OCI-LY1 (cell line): ENCODE results near the gene MERTK.

ENCODE experiments used
- H2AFZ ChIP-seq: fragments of 200-600 bp; sonication (generic), shearing (Covaris generic); 2 replicates; pipeline ENCODE4 v1.6.0; 2014; ENCODE audit warnings: antibody characterized with exemption, mild to moderate bottlenecking, low read length
- H3F3A ChIP-seq: fragments of 200-600 bp; sonication (generic), shearing (Covaris generic); 2 replicates; pipeline ENCODE4 v1.6.0; 2014; ENCODE audit warnings: mild to moderate bottlenecking, antibody characterized with exemption, low read length, moderate library complexity; ENCODE audit not compliant: insufficient read depth
- H3K27ac ChIP-seq: fragments of 200-600 bp; sonication (generic); 2 replicates; pipeline ENCODE4 v1.5.1; 2014; ENCODE audit warnings: low read length, mixed run types, mild to moderate bottlenecking, low read depth; ENCODE audit not compliant: poor library complexity, severe bottlenecking
- H3K27me3 ChIP-seq: fragments of 200-600 bp; sonication (generic); 2 replicates; pipeline ENCODE4 v1.6.0; 2014; ENCODE audit warnings: antibody characterized with exemption, mild to moderate bottlenecking, low read length, moderate library complexity; ENCODE audit not compliant: insufficient read depth
- H3K36me3 ChIP-seq: fragments of 200-600 bp; sonication (generic); 2 replicates; pipeline ENCODE4 v1.6.1; 2014; ENCODE audit warnings: mild to moderate bottlenecking, antibody characterized with exemption, low read length, moderate library complexity, mixed read lengths; ENCODE audit not compliant: insufficient read depth
- H3K4me1 ChIP-seq: fragments of 200-600 bp; sonication (generic); 2 replicates; pipeline ENCODE4 v1.5.1; 2014; ENCODE audit warnings: mild to moderate bottlenecking, low read length, moderate library complexity; ENCODE audit not compliant: insufficient read depth, severe bottlenecking
- H3K4me2 ChIP-seq: fragments of 200-600 bp; sonication (generic), shearing (Covaris generic); 2 replicates; pipeline ENCODE4 v1.6.1; 2014; ENCODE audit warnings: low read length
- H3K4me3 ChIP-seq: fragments of 200-600 bp; sonication (generic); 2 replicates; pipeline ENCODE4 v1.5.1; 2014; ENCODE audit warnings: low read length, low read depth, mild to moderate bottlenecking, mixed read lengths; ENCODE audit not compliant: poor library complexity, severe bottlenecking
- H3K79me2 ChIP-seq: fragments of 200-600 bp; shearing (Covaris generic); 2 replicates; pipeline ENCODE4 v1.6.1; 2016; ENCODE audit warnings: mixed run types, low read length, mixed read lengths; ENCODE audit not compliant: insufficient read depth
- H3K9ac ChIP-seq: fragments of 200-600 bp; sonication (generic), shearing (Covaris generic); 2 replicates; pipeline ENCODE4 v1.6.1; 2014; ENCODE audit warnings: mild to moderate bottlenecking, low read length, mixed read lengths
- H3K9me2 ChIP-seq: fragments of 200-600 bp; sonication (generic), shearing (Covaris generic); 2 replicates; pipeline ENCODE4 v1.6.1; 2014; ENCODE audit warnings: low read depth, mild to moderate bottlenecking, low read length, mixed read lengths
- H3K9me3 ChIP-seq: fragments of 200-600 bp; shearing (Covaris generic); 2 replicates; pipeline ENCODE4 v1.6.1; 2014; ENCODE audit warnings: low read length, mixed read lengths
- H4K20me1 ChIP-seq: fragments of 200-600 bp; sonication (generic), shearing (Covaris generic); 2 replicates; pipeline ENCODE4 v1.6.0; 2016; ENCODE audit warnings: mild to moderate bottlenecking, low read length; ENCODE audit not compliant: insufficient read depth
- EZH2 ChIP-seq: fragments of 200-600 bp; sonication (generic), shearing (Covaris generic); IDR thresholded peaks from 2 replicates; pipeline ENCODE4 v1.8.0; 2017; ENCODE audit warnings: borderline replicate concordance, mixed run types, mild to moderate bottlenecking, antibody characterized with exemption, low read length, moderate library complexity, mixed read lengths
- TF ChIP-seq, protein P1 (sequence below): fragments of 200-600 bp; sonication (generic), shearing (Covaris generic); IDR thresholded peaks from 2 replicates; pipeline ENCODE4 v1.5.1; 2017; ENCODE audit warnings: mild to moderate bottlenecking, antibody characterized with exemption, low read length, moderate library complexity, mixed read lengths

MERTK gene

GRCh38 chr2:111975053-111975552 is 76.7 kb downstream of the MERTK start:
- no peaks in the 10 kb centered on the region for H3K4me1 ChIP-seq
- H3K27me3 ChIP-seq: no peaks in the 10 kb centered on the region; the same call in 1 of the 2 replicates
- no peaks in the 10 kb centered on the region for H3K79me2 ChIP-seq
- H3K9me3 ChIP-seq: no peaks in the 10 kb centered on the region
- H3K36me3 ChIP-seq: no peaks in the 10 kb centered on the region
- H4K20me1 ChIP-seq: no peaks in the 10 kb centered on the region
- no peak overlapping the region for H3K9ac ChIP-seq
- no peak overlapping the region for H3K4me3 ChIP-seq
- no peaks in the 10 kb centered on the region for H3K9me2 ChIP-seq
- H3F3A ChIP-seq: no peaks in the 10 kb centered on the region
- TF ChIP-seq EZH2: no peak
- TF ChIP-seq, protein P1, sequence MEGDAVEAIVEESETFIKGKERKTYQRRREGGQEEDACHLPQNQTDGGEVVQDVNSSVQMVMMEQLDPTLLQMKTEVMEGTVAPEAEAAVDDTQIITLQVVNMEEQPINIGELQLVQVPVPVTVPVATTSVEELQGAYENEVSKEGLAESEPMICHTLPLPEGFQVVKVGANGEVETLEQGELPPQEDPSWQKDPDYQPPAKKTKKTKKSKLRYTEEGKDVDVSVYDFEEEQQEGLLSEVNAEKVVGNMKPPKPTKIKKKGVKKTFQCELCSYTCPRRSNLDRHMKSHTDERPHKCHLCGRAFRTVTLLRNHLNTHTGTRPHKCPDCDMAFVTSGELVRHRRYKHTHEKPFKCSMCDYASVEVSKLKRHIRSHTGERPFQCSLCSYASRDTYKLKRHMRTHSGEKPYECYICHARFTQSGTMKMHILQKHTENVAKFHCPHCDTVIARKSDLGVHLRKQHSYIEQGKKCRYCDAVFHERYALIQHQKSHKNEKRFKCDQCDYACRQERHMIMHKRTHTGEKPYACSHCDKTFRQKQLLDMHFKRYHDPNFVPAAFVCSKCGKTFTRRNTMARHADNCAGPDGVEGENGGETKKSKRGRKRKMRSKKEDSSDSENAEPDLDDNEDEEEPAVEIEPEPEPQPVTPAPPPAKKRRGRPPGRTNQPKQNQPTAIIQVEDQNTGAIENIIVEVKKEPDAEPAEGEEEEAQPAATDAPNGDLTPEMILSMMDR: no peak
- no peak overlapping the region for H3K27ac ChIP-seq
- H2AFZ ChIP-seq: no peak overlapping the region
- H3K4me2 ChIP-seq: no peak overlapping the region

DNA sequence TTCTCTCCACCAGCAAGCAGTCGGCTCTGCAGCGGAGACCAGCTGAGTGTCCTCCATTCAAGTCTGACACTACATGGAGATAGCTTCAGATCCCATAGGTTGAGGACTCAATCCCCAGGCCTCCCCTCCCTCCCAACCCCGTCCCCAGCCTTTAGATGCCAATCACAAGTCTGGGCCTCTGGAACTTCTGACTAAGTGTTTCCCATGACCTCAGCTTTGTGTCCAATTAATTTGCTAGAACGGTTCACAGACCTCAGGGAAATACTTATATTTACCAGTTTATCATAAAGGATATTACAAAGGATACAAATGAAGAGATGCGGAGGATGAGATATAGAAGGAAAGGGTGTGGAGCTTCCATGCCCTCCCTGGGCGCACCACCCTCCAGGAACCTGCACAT is 77.4 kb downstream of the MERTK start:
- Histone ChIP-seq H3K4me2 (no peak overlapping the region), H3K79me2 (no peaks in the 10 kb centered on the region), H2AFZ (no peak overlapping the region), H3K4me1 (no peaks in the 10 kb centered on the region), H3K9me3 (no peaks in the 10 kb centered on the region), H3F3A (no peaks in the 10 kb centered on the region), H3K36me3 (no peaks in the 10 kb centered on the region), H3K4me3 (no peak overlapping the region), H4K20me1 (no peaks in the 10 kb centered on the region), H3K27ac (no peak overlapping the region), H3K9me2 (no peaks in the 10 kb centered on the region), H3K27me3 (no peaks in the 10 kb centered on the region; the same call in 1 of the 2 replicates), H3K9ac (no peak overlapping the region)
- TF ChIP-seq, protein P1: no peak
- no peak for TF ChIP-seq EZH2

GRCh38 chr2:111977240-111977639 is 78.8 kb downstream of the MERTK start:
- no peak overlapping the region for H3K4me2 ChIP-seq
- no peaks in the 10 kb centered on the region; the same call in 1 of the 2 replicates for H3K27me3 ChIP-seq
- H3K27ac ChIP-seq: no peak overlapping the region
- no peaks in the 10 kb centered on the region for H3K4me1 ChIP-seq
- H3K4me3 ChIP-seq: no peak overlapping the region
- H3K9me2 ChIP-seq: no peaks in the 10 kb centered on the region
- no peaks in the 10 kb centered on the region for H4K20me1 ChIP-seq
- H3F3A ChIP-seq: no peaks in the 10 kb centered on the region
- H3K9me3 ChIP-seq: no peaks in the 10 kb centered on the region
- H3K9ac ChIP-seq: no peak overlapping the region
- no peaks in the 10 kb centered on the region for H3K36me3 ChIP-seq
- H2AFZ ChIP-seq: no peak overlapping the region
- no peaks in the 10 kb centered on the region for H3K79me2 ChIP-seq
- no peak for TF ChIP-seq EZH2
- TF ChIP-seq, protein P1: no peak
